ENCODE results near the gene PSG1.

GRCh38 chr19:42928896-42929295 lies 49.4 kb upstream of the PSG1 start:
- TF ChIP-seq, protein P1, sequence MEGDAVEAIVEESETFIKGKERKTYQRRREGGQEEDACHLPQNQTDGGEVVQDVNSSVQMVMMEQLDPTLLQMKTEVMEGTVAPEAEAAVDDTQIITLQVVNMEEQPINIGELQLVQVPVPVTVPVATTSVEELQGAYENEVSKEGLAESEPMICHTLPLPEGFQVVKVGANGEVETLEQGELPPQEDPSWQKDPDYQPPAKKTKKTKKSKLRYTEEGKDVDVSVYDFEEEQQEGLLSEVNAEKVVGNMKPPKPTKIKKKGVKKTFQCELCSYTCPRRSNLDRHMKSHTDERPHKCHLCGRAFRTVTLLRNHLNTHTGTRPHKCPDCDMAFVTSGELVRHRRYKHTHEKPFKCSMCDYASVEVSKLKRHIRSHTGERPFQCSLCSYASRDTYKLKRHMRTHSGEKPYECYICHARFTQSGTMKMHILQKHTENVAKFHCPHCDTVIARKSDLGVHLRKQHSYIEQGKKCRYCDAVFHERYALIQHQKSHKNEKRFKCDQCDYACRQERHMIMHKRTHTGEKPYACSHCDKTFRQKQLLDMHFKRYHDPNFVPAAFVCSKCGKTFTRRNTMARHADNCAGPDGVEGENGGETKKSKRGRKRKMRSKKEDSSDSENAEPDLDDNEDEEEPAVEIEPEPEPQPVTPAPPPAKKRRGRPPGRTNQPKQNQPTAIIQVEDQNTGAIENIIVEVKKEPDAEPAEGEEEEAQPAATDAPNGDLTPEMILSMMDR (IDR thresholded peaks at IDR 0.05; ENCODE audit: insufficient read depth, low read length, poor library complexity, severe bottlenecking), result no peak
- TF ChIP-seq EZH2phosphoT487 (conservative IDR thresholded peaks at IDR 0.05; ENCODE audit: low read length), result no peak
